ENCODE data around the gene COL20A1.

Gene COL20A1

DNA sequence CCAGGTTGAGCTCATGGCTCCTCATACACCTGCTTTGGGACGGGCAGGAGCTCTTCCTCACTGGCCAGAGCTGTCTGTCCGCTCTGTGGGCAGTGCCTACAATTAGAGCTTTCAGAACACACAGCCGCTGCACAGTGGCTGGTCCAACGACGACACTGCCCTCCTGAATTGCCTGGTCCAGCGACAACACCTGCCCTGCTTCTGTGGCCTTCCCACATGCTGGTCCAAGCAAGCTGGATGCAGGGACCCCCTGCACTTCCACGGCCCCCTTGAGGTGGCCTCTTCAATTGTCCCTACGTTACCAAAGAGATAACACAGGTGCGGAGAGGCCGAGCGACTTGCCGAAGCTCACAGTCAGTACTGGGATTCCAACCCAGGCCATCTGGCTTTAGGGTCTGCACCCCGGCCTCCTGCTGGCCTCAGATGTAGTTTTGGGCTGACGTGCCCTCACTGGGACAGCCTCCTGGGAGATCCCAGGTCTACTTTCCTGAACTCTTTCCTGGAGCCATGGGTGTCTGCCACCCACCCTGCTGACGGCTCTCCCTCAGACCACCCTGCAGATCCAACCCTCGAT, 69.5 kb downstream of the COL20A1 start:
- DNase-seq (ENCODE audit: low spot score) = no peak

DNA sequence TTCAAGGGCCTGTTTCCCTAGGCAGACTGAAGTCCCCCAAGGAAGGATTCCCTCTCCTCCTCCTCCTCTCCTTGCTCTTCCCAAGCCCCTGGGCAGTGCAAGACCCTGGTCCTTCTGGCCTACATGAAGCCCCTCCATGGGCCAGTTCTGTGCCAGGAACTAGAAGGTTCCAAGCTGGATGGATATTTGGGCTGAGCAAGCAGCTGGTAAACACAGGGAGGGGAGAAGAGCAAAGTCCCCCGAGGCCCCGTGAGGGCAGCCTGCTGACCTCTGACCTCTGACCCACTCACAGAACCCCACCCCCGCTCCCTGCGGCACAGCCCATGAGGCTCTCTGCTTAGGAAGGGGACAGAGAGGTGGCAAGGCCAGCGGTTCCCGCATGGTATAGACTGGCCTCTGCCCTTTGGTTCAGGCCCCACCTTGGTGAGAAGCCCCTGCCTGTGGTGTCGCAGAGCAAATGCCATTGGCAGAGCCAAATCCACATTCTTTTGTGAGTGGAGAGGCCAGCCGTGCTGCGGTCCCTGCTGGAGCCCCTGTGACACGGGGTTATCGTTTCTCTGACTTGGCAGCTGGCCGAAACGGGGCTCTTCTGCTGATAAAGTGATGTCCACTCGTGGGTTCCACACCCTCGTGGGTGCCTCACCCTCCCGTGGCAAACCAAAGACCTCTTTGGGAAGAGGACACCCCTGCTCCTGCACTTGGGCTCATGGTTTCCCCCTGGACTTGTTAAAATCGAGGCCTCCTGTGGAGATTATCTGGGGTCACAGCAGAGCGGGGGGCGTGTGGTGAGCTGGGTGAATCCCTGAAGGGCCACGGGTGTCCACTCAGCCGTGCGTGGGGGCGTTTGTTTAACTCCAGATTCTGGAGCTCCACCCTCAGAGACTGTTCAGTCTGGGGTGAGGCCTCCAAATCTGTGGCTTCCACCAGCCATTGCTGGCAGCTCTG, 70.3 kb downstream of the COL20A1 start:
- no peak for DNase-seq (ENCODE audit: low spot score)

GRCh38 chr20:63363981-63364561, 71.1 kb downstream of the COL20A1 start:
- no peak for DNase-seq (ENCODE audit: low spot score)

DNA sequence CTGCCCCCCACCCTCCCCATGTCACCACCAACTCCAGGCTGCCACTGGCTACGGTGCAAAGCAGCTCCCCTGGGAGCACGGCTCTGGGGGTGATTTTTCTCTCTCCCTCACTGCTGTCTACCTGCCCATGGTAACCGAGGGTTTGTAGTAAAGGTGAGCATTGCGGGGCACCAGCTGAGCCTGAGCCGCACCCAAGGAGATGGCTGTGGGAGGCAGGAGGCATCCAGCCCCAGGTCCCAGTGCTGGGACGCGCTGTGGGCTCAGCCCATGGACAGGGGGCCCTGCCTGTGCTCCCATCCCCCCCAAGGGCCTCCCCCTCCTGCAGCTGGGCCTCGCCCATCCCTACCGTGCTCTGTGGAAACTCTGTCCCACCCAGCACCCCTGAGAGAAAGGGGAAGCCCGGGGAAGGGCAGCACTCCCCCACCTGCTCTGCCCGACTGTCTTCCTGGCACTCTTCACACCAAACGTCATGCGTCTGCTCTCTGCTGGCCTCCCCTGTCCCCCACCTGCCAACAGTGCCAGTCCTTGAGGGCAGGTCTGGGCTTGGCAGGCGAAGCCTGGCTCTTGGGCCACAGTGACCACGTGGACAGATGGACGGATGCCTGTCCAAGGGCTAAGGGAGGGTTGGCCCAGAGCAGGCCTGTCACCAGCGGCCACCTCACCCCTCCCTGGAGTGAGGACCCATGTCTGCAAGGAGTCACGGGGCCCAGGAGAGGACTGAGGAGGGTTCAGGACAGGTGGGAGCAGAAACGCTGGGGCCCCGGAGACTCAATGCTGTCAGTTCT, 72.0 kb downstream of the COL20A1 start:
- DNase-seq (ENCODE audit: low spot score) = no peak

- no peak for DNase-seq (ENCODE audit: low spot score)
These were observed 72.8 kb downstream of the COL20A1 start for GRCh38 chr20:63365601-63366389.

DNA sequence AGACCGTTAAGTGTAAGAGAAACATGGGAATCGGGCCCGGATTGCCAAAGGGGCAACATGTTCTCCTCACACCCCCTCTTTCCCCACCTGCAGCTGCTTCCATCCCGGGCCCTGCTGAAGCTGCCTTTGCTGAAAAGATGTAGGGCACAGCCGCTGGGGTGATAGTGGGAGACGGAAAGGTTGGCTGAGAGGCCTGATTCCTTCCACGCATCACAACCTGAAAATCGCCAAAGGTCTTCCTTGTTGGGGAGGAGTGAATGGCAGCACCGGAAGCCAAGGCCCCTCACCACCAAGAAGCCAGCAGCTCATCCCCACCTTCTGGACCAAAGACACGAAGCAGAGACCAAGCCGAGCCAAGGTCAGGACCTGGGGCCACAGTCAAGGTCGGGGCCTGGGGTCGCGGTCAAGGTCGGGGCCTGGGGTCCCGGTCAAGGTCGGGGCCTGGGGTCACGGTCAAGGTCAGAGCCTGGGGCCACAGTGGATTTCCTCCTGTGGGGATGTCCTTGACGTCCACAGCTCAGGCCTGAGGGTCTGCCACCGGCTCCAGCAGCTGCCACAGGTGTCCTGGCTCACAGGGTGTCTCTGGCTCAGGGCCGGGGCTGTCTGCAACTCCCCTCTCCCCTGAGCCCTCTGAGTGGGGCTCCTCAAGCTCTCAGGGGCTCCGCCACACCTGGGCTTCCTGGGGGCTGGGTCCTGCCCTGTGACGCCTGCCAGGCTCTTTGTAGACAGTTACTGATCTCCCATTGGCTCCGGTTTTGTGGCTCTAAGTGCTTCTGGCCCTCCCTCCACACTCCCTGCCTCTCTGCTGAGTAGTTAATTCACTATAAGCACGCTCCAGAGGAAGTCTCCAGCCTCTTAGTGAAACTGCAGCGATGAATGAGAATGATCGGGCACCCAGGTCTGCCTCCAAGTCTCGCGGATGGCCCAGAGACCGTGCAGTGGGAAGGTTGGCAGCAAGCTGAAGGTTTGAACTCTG, 73.7 kb downstream of the COL20A1 start:
- no peak for DNase-seq (ENCODE audit: low spot score)

GRCh38 chr20:63367446-63368055, 74.6 kb downstream of the COL20A1 start:
- DNase-seq (ENCODE audit: low spot score) = no peak

DNA sequence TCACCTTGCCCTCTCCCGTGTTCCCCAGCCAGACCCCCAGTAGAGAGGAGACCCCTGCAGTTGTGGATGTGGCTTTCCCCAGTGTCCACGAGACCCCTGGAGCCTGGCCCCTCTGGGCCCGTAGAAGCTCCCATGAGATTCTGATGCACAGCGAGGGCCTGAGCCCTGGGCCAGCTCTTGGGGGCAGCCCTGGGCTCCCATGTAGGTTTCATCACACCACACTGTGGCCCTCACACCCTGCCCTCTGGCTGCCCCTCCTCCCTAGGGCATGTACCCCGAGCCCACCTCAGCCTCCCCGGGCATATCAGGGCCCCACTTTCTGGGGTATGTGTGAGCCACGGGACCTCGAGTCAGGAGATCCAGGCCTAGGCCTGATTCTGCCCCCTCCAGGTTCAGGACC, 75.2 kb downstream of the COL20A1 start:
- DNase-seq (ENCODE audit: low spot score) = no peak

- no peak for DNase-seq (ENCODE audit: low spot score)
These were observed 76.1 kb downstream of the COL20A1 start for GRCh38 chr20:63369024-63369530.

- no peak for DNase-seq (ENCODE audit: low spot score)
These were observed 77.0 kb downstream of the COL20A1 start for GRCh38 chr20:63369724-63370617.

DNA sequence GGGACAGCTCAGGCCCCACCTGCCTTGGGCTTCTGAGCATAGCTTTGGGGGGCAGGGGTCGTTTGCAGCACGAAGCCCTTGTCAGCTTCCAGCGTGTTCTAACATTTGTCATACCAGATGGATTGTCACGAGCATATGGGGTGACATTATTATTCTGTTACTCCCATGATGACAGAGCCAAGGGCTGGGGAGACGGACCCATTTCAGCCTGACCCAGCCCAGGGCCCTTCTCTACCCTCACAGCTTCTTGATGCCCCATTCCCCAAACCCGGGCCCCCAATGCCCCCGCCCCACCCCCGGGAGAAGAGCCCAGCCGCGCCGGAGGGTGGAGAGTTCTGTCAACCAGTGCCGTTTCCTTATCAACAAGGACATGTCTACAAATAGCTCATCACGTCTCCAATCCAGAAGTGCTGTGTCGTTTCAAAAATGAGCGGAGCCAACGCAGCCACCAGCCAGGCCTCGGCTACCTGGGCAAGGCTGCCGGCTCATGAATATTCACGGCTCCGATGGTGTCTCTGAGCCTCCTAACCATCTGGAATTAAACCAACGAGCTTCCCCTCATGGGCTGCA, 77.7 kb downstream of the COL20A1 start:
- DNase-seq (ENCODE audit: low spot score) = no peak

DNA sequence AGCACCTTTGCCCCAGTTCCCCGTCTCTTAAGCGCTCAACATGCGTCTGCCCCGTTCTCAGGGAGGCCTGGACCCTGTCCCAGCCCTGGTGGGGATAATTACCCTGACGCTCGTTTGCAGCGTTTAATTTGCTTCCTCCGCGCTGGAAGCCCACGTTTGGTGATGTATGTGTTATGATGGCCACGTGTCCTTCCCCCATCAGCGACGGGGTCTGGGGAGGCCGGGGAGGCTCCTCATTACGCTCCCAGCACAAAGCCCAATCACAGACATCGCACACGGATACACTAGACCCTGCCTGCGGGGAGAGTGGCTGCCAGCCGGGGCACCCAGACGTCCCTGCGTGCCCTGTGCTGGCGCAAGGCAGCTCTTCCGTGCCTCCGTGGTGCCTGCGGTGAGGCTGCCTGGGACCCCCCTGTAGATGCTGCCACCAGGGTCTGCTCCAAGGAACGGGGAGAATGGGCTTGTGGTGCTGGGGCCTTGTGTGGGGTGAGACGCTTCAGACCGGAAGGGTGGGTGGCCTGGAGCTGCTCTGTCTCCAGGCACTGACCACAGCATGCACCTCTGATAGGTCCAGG, 78.4 kb downstream of the COL20A1 start:
- no peak for DNase-seq (ENCODE audit: low spot score)

- DNase-seq (ENCODE audit: low spot score) = no peak
These were observed 80.2 kb downstream of the COL20A1 start for GRCh38 chr20:63372971-63373885.

DNA sequence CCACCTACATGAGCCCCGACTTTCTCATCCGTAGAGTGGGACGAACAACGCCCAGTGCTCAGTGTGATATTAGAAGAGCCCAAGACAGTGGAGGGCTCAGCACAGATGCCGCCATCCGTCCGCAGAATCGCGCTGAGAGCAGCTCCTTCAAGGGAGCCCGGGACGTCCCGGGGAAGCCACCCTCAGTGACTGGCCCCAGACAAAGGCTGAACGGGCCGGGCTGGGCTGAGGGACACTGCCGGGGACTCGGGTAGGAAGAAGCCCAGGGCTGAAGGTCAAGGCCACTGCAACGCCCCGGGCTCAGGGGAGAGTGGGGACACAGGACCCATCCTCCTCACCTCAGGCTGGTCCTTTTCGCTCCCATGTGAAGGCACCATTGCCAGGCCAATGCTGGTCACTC, 81.0 kb downstream of the COL20A1 start:
- DNase-seq (ENCODE audit: low spot score) = no peak

GRCh38 chr20:63374504-63374903, 81.5 kb downstream of the COL20A1 start:
- DNase-seq (ENCODE audit: low spot score) = no peak

GRCh38 chr20:63375438-63375837, 82.5 kb downstream of the COL20A1 start:
- no peak for DNase-seq (ENCODE audit: low spot score)
